ENCODE data around the gene RAB8B. TPM values are rescaled to one million over a fixed set of nuclear protein-coding genes. Genes with fewer than 3 reads are reported as not detected.

RAB8B gene
- total and polyA plus RNA-seq, 7 donors = 6.5 to 30.4 (median 21.7) TPM

DNA sequence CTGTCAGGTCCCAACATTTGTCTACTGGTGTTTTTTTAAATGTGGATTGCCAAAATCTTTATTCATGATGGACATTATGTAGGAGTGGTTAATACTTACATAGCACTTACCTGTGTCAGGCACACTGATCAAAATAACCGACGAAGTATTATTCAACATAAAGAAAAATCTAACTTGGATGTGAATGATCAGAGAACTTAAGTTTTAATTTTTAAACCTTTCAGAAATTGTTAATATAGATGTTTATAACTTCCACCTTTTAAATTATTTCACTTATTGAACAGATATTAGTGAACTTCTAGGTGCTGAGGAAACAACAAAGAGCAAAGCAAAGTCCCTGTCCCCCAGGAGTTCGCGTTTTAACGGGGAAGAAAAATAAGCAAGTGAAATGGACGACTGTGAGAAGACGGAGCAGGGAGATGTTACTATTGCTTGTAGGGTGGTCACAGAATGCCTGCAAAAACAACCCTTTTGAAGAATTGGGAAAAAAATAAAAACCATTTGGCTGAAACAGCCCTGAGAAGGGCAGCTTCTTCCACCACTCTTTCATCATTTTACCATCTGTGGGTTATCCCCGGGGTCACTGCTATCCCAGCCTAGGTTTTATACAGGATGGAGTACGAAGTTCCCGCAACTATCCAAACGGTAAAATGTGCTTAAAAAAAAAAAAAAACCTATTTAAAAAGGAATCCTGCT, 87.1 kb downstream of the RAB8B start:
- Histone ChIP-seq H3K4me3 (peak overlapping the region; percentile 81 to 97 (median 94)), H3K36me3 (peaks cover 0 to 11% (median 0%) of the 10 kb centered on the region in 4 donors), H3K9me3 (no peaks in the 10 kb centered on the region), H3K27me3 (no peaks in the 10 kb centered on the region), H3K4me1 (peaks cover 0 to 14% (median 6%) of the 10 kb centered on the region in 4 donors), H3K27ac (peak overlapping the region; percentile 83 to 90 (median 90))
- 12 to 20% methylated on average over 11 of the region's 11 CpGs for WGBS, 2 donors
- intact Hi-C loops (cut with DNase I) = loop anchor here (1.0 to 10.0 kb wide), 4 partner anchors 86 to 321 kb away; partner anchors contain the start of genes FBXL22, LACTB and RPS27L
- TF ChIP-seq POLR2AphosphoS5 (IDR thresholded peaks at IDR 0.05) (no peak), EP300 (IDR thresholded peaks at IDR 0.05) (no peak), POLR2A (IDR thresholded peaks at IDR 0.05) (no peak), CTCF (IDR thresholded peaks at IDR 0.05) (no peak)
- DNase-seq = no peak

DNA sequence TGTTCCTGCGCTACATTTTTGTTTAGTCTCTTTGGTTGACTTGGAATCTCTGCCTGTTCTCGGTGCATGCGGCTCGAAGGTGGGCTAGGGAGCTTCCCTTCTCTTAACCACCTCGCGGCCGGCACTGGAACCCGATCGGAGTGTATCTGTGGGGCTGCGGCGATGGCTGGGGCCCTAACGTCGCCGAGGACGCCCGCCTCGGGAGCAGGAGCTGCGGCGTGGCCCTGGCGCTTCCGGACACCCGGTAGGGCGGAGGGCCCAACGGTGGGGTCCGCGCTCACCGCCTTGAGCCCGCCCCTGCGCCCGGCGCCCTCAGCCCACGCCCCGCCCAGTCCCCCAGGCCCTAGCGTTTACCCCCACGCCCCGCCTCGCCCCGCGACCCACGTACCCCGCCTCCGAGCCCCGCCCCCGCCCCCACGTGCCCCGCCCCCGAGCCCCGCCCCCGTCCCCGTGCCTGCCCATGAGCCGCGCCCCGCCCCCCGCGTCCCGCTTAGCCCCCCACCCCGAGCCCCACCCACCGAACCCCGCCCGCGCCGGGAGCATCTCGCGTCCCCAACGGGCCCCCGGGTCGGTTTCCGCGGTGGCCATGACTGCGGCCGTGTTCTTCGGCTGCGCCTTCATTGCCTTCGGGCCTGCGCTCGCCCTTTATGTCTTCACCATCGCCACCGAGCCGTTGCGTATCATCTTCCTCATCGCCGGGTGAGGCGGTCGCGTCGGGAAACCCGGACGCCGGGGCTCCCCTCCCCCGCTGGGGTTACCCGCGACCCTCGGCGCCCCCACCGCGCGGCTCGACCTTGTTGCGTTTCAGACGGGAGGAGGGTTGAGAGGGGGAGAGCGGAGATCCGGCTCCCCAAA, 87.9 kb downstream of the RAB8B start, which contains the start of gene APH1B:
Gene APH1B (plus strand): TSS at position 568 of the 855 bp plus-strand sequence. CDS start 19 bp downstream, at position 587.
- 1% methylated on average over 95 to 102 of the region's 102 CpGs for WGBS, 2 donors
- H3K4me3 ChIP-seq = peak within 1 kb of the TSS; percentile 81 to 97 (median 94)
- peaks cover 0 to 11% (median 0%) of the 10 kb centered on the region in 4 donors for H3K36me3 ChIP-seq
- TF ChIP-seq POLR2A (IDR thresholded peaks at IDR 0.05) (peak in 1 of 2 donors; percentile 19), EP300 (IDR thresholded peaks at IDR 0.05) (no peak), POLR2AphosphoS5 (IDR thresholded peaks at IDR 0.05) (peak; percentile 27 to 77 (median 64)), CTCF (IDR thresholded peaks at IDR 0.05) (no peak)
- no peaks in the 10 kb centered on the region for H3K27me3 ChIP-seq
- intact Hi-C loops (cut with DNase I) = loop anchor here (1.0 to 10.0 kb wide), 4 partner anchors 86 to 320 kb away; partner anchors contain the start of genes FBXL22, LACTB and RPS27L
- peak within 1 kb of the TSS; percentile 83 to 90 (median 90) for H3K27ac ChIP-seq
- peak; percentile 91 for DNase-seq
- H3K4me1 ChIP-seq = peaks cover 0 to 14% (median 6%) of the 10 kb centered on the region in 4 donors
- H3K9me3 ChIP-seq = no peaks in the 10 kb centered on the region

DNA sequence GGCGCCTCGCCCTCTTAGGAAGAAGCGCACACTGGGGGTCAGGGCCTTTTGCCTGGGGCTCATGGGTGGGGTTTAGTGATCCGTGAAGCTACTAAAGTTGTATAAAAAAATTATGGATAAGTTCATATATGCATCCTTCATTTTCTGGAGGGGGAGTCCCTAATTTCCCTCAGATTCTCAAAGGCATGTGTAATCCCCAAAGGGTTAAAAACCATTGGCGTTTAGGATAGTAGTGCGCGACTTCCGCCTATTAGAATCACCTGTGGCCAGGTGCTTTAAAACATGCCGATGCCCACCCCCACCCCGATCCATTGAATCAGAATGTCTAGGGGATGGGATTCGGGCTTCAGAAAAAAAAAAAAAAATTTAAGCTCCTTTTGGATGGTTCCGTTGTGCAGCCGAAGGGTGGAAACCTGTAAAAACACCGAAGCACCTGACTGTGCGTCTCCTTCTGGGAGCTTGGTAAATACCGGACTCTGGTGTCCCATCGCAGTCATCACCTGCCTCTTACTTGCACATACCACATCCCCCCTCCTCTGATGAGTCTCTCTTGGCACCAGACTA, 88.6 kb downstream of the RAB8B start:
- Histone ChIP-seq H3K27ac (peak overlapping the region; percentile 83 to 90 (median 90)), H3K4me1 (peaks cover 0 to 14% (median 6%) of the 10 kb centered on the region in 4 donors), H3K4me3 (peak overlapping the region; percentile 81 to 97 (median 94)), H3K27me3 (no peaks in the 10 kb centered on the region), H3K9me3 (no peaks in the 10 kb centered on the region), H3K36me3 (peaks cover 0 to 13% (median 0%) of the 10 kb centered on the region in 4 donors)
- TF ChIP-seq CTCF (IDR thresholded peaks at IDR 0.05) (no peak), EP300 (IDR thresholded peaks at IDR 0.05) (no peak), POLR2AphosphoS5 (IDR thresholded peaks at IDR 0.05) (no peak), POLR2A (IDR thresholded peaks at IDR 0.05) (no peak)
- 5 to 12% methylated on average over 17 of the region's 17 CpGs for WGBS, 2 donors
- intact Hi-C loops (cut with DNase I) = loop anchor here (1.0 to 10.0 kb wide), 4 partner anchors 87 to 319 kb away; partner anchors contain the start of genes FBXL22, LACTB and RPS27L
- DNase-seq = peak; percentile 70

GRCh38 chr15:63283126-63283525, 93.7 kb downstream of the RAB8B start:
- H3K9me3 ChIP-seq = no peaks in the 10 kb centered on the region
- no peaks in the 10 kb centered on the region for H3K27me3 ChIP-seq
- no peak overlapping the region for H3K27ac ChIP-seq
- TF ChIP-seq EP300 (IDR thresholded peaks at IDR 0.05) = no peak
- no peak for TF ChIP-seq POLR2AphosphoS5 (IDR thresholded peaks at IDR 0.05)
- no peak for TF ChIP-seq POLR2A (IDR thresholded peaks at IDR 0.05)
- TF ChIP-seq CTCF (IDR thresholded peaks at IDR 0.05) = no peak
- H3K4me3 ChIP-seq = no peak overlapping the region
- DNase-seq = no peak
- intact Hi-C loops (cut with DNase I) = no loop called here
- 86 to 90% methylated on average over 9 of the region's 9 CpGs for WGBS, 2 donors
- peaks cover 0 to 59% (median 9%) of the 10 kb centered on the region in 4 donors for H3K36me3 ChIP-seq
- H3K4me1 ChIP-seq = peaks cover 0 to 6% (median 3%) of the 10 kb centered on the region in 4 donors
